CD4-positive, alpha-beta T cell treated with Interleukin-6 at 100 ng/mL for 8 hours (primary cell): ENCODE measurements around the gene SKA1.

Experiments
- DNase-seq: peaks from one replicate; pipeline ENCODE4 v3.0.0-alpha.2; 2020; ENCODE audit warnings: mixed read lengths, low spot score

Gene SKA1

GRCh38 chr18:50374753-50375391 lies at the start of gene SKA1:
Gene SKA1, plus strand, starts transcription at chr18:50375046. Its CDS starts 785 bp downstream, at chr18:50375831.
- peak; percentile 93 for DNase-seq

- no peak for DNase-seq
Measured at GRCh38 chr18:50327983-50328382, 46.9 kb upstream of the SKA1 start.

- no peak for DNase-seq
Measured at GRCh38 chr18:50330176-50330575, 44.7 kb upstream of the SKA1 start.

DNA sequence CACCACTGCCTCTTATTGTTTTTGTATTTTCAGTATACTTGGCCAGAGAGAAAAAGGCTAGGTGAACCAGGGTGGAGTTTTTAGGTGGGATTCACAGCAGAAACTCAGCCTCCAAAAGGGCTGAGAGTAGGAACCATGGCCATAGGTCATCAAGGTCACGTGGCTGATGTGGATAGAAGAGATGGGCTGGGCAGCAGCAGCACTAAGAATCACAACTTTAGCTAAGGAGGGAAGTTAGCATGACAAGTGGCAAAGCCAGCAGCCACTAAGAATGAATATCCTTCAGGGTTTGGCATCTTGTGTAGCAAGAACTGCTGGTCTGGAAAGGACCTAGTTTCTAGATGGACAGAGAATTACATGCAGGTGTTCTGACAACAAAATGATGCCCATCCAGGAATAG lies 43.2 kb upstream of the SKA1 start:
- DNase-seq, result no peak

- no peak for DNase-seq
Measured at GRCh38 chr18:50334546-50335152, 40.2 kb upstream of the SKA1 start.

- DNase-seq, result no peak
Measured at GRCh38 chr18:50338122-50338521, 36.7 kb upstream of the SKA1 start.

GRCh38 chr18:50338715-50339114 lies 36.1 kb upstream of the SKA1 start:
- DNase-seq, result no peak

DNA sequence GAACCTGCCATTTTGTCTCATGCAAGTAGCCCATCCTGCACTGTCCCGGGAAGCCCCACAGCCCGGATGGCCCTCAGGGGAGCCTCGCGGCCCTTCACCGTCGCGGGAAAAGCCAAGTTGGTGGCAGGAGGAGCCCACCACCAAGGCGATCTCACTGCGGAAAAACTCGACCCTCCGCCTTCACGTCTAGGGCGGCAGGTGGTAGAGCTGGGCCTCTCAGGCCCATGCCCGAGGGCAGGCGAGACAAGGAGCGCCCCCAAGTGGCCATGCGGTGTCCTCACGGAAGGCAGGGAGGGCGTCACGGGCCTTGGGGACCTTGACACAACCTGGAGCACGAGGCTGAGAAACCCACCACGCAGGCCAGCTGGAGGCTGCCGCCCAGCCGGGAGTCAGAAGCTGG lies 34.8 kb upstream of the SKA1 start:
- DNase-seq, result no peak

GRCh38 chr18:50341443-50341842 lies 33.4 kb upstream of the SKA1 start:
- no peak for DNase-seq

DNA sequence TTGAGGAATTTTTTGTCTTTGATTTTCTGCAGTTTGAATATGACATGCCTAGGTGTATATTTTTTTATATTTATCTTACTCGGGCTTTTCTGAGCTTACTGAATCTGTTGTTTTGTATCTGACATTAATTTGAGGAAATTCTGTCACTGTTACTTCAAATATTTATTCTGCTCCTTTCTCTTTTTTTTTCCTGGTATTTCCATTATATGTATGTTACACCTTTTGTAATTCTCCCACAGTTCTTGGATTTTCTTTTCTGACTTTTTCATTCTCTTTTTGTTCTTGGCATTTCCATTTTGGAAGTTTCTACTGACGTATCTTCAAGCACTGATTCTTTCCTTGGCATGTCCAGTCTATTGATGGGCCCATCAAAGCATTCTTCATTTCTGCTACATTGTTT lies 24.1 kb upstream of the SKA1 start:
- DNase-seq, result no peak

GRCh38 chr18:50356036-50356945 lies 18.6 kb upstream of the SKA1 start:
- no peak for DNase-seq

DNA sequence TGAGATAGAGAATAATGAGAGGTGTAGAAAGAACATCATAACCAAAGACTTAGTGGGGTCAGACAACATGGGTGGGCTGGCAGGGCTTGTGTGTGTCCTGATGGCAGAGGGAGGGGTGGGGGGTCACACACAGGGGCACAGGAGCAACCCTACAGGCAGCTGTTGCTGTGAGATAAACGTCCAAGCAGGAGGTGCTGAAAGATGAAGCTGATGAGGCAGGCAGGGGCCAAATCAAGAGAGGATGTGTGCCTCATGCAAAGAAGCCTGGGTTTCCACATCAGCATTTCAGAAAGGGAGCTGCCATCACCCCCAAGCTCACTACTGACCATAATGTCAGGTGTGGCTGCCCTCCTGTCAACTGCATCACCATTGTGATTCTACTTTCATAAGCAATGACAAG lies 16.0 kb upstream of the SKA1 start:
- DNase-seq, result no peak

- DNase-seq, result no peak
Measured at GRCh38 chr18:50359806-50360205, 15.0 kb upstream of the SKA1 start.

- DNase-seq, result no peak
Measured at GRCh38 chr18:50360611-50361010, 14.2 kb upstream of the SKA1 start.

DNA sequence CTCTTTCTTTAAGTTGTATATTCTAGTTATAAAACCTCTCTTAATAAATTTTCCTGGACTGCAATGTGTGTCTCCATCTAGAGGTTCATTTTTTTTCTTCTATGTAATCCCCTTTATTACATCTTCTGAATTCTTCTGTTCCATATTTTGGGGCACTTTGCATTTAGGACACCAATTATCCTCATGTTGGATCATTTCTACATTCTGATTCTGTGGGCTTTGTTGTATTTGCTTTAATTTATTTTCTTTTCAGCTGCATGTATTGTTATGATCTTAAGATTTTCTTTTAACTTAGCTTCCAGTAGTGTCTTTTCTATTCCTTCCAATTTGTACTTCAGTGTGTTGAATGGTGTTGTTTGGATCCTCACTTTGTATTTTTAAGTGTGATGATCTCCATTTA lies 5.2 kb upstream of the SKA1 start:
- DNase-seq, result no peak

GRCh38 chr18:50372743-50373142 lies 2.1 kb upstream of the SKA1 start:
- no peak for DNase-seq

DNA sequence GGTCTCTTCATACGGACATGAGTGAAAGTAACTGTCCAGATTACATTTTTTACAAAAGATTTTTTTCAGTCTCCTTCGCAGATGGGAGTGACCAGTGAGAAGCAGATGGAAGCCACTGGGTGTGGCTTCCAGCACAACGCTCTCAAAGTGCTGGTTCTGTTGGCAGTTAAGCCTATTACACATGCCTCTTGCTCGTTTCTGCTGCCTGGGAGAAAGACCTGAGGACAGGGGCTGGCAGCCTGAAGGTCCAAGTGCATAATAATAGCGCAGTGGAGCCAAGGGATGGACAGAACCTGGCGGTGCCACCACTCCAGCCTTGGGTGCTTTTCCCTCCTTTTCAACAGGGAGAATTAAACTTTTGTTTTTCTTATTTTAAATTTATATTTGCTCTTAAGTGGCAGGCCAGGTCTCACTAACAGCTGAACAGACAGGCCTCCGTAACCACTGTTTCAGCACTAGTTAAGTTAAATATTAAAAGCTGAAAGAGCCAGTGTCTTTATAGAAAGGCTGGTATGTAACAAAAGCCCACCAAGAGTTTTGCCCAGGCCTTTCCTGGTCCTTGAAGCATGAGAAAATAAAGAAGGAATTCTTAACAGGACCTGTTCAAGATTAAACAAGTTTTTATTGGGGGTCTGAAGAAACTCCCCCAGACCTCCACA lies 1.2 kb upstream of the SKA1 start:
- DNase-seq, result no peak

DNA sequence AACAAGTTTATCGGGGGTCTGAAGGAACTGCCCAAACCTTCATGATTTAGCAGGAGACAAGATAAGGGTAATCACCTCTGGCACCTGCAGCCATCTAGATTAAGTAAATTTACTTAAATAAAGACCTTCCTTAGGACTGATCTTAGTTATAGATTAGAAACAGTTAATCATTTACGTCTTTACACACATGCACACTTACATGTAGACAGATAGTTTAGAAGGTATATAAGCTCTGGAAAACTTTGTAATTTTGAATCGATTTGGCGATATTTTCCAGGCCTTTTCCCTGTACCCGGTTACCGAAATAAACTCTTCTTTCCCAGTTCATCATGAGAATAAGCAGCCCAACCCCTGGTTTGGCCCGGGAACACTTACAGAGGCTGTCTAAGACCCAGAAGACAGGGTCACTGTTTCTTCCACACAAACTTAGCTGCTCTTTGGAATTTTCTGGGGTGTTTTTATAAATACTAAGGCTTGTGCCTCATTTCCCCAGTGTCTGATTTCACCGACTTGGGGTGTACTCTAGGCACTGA lies 560 bp upstream of the SKA1 start:
- DNase-seq, result no peak

DNA sequence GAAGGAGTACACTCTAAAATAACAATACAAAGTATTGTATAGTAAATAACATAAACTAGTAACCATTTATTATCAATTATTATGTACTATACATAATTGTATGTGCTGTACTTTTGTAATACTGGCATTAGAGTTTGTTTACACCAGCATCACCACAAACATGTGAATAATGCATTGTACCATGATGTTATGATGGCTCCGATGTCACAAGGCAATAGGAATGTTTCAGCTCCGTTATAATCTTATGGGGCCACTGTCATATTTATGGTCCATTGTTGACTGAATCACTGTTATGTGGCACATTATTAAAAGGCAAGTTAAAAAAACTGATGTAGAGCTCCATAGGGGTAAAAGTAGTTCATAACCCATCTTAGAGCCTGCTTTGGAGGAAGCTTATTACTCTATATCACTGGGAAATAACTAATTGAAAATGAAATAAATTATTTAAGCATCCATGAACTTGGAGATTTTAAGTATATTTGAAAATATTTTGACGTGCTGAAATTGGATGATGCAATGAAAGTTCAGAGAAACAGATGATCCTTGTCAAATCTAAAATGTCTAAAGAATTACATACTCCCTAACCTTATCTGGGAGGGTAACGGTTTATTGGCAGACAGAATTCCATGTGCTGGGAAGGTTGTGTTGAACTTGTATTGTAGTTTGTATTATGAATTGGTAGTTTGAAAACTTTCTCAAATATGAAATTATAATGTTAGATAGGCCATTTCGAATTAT lies 2.4 kb downstream of the SKA1 start:
- DNase-seq, result no peak

GRCh38 chr18:50388988-50389387 lies 14.1 kb downstream of the SKA1 start:
- no peak for DNase-seq

DNA sequence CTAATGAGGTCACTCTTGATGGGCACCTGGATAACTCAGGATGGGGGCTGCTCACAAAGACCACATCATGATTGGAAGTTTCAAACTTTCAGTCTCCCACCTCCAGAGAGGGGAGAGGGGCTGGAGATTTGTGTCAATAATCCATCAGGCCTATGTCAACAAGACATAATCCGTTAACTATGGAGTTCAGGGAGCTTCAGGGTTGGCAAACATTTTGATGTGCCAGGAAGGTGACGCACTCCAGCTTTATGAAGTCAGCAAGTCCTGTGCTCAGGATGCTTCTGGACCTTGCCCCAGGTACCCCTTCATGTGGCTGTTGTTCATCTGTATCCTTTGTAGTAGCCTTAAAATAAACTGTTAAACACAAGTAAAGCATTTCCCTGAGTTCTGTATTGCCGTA lies 19.0 kb downstream of the SKA1 start:
- no peak for DNase-seq

DNA sequence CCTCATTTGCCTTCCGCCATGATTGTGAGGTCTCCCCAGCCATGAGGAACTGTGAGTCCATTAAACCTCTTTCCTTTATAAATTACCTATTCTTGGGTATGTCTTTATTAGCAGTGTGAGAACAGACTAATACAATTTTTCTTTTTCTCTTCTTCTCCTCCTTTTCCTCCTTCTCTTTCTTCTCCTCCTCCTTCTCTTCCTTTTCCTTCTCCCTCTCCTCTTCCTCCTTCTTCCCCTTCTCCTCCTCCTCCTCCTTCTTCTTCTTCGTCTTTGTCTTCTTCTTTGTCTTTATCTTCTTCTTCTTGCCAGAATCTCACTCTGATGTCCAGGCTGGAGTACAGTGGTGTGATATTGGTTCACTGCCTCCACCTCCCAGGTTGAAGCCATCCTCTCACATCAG lies 20.2 kb downstream of the SKA1 start:
- DNase-seq, result no peak
